Ascending aorta (tissue), 2 donors: Measurements from ENCODE around the gene UGT1A10. TPM values are rescaled to one million over a fixed set of nuclear protein-coding genes. Genes with fewer than 3 reads are reported as not detected.
"Not testable (repeated sequence)": the region's sequence is repeated elsewhere in the genome, so short reads cannot be mapped to it uniquely, and the experiment has no call there.

Source experiments
- DNase-seq, 2 donors: peaks; one replicate each; pipeline ENCODE4 v3.0.0-alpha.2; 2019; ENCODE audit warnings: low spot score in 2 of 2
- H3K27ac ChIP-seq, 2 donors: fragments of 200-600 bp; sonication (generic); one replicate each; pipeline ENCODE4 v1.5.1; 2016 to 2017; ENCODE audit warnings: mild to moderate bottlenecking in 1 of 2
- H3K27me3 ChIP-seq: fragments of 200-600 bp; sonication (generic); one replicate; pipeline ENCODE4 v1.5.1; 2017
- H3K36me3 ChIP-seq, 2 donors: fragments of 200-600 bp; sonication (generic); one replicate each; pipeline ENCODE4 v1.5.1; 2016
- H3K4me1 ChIP-seq, 2 donors: fragments of 200-600 bp; sonication (generic); one replicate each; pipeline ENCODE4 v1.5.1; 2016 to 2017; ENCODE audit warnings: mild to moderate bottlenecking in 1 of 2
- H3K4me3 ChIP-seq, 2 donors: fragments of 200-600 bp; sonication (generic); one replicate each; pipeline ENCODE4 v1.5.1; 2016 to 2017; ENCODE audit warnings: mild to moderate bottlenecking in 1 of 2
- H3K9me3 ChIP-seq, 2 donors: fragments of 200-600 bp; sonication (generic); one replicate each; pipeline ENCODE4 v1.5.1; 2016
- intact Hi-C: fragments of 100-400 bp; cut with DNase I; formaldehyde crosslinking; loops from one replicate; pipeline ENCODE4 v1.15.1; 2023
- total RNA-seq: library from RNA; depleted of rRNA; stranded (reverse); fragments of >200 nt; gene quantifications from one replicate; pipeline ENCODE4 v1.1.0, GENCODE V29; 2016
- TF ChIP-seq, protein P1 (sequence below), 3 experiments: fragments of 200-600 bp in 2 of 3; fragments of 450-650 bp in 1 of 3; sonication (generic) in 2 of 3; IDR thresholded peaks; one replicate each; pipeline ENCODE4 v1.5.1; 2016 to 2019; ENCODE audit warnings: antibody characterized with exemption in 3 of 3, mild to moderate bottlenecking in 1 of 3, moderate library complexity in 1 of 3

Gene UGT1A10
- total RNA-seq, 1 donor from 2014 or later, result not detected

DNA sequence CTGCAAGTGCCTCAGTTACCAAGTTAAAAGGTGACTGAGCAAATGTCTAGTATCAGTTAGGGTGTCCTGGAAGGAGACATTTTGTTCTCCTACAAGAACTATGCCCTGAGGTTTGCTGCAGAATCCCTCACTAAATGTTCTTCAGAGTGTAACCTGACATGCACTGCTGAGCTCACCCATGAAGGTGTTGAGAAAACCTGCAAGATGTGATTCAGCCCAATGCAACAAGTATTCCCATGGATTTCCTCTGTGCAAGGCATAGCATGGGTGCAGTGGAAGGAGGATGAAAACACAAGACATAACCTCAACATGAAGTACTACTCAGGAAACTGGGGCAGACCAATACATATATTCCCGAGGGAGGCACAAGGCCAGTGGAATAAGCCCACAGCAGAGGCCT is 34.2 kb upstream of the UGT1A10 start:
- no peaks in the 10 kb centered on the region for H3K4me1 ChIP-seq
- no peaks in the 10 kb centered on the region for H3K27me3 ChIP-seq
- no peak for DNase-seq
- H3K27ac ChIP-seq, result no peak overlapping the region
- intact Hi-C loops, result no loop called here
- no peak overlapping the region for H3K4me3 ChIP-seq
- H3K9me3 ChIP-seq, result no peaks in the 10 kb centered on the region
- H3K36me3 ChIP-seq, result no peaks in the 10 kb centered on the region
- TF ChIP-seq, protein P1, sequence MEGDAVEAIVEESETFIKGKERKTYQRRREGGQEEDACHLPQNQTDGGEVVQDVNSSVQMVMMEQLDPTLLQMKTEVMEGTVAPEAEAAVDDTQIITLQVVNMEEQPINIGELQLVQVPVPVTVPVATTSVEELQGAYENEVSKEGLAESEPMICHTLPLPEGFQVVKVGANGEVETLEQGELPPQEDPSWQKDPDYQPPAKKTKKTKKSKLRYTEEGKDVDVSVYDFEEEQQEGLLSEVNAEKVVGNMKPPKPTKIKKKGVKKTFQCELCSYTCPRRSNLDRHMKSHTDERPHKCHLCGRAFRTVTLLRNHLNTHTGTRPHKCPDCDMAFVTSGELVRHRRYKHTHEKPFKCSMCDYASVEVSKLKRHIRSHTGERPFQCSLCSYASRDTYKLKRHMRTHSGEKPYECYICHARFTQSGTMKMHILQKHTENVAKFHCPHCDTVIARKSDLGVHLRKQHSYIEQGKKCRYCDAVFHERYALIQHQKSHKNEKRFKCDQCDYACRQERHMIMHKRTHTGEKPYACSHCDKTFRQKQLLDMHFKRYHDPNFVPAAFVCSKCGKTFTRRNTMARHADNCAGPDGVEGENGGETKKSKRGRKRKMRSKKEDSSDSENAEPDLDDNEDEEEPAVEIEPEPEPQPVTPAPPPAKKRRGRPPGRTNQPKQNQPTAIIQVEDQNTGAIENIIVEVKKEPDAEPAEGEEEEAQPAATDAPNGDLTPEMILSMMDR (IDR thresholded peaks at IDR 0.05), result no peak

DNA sequence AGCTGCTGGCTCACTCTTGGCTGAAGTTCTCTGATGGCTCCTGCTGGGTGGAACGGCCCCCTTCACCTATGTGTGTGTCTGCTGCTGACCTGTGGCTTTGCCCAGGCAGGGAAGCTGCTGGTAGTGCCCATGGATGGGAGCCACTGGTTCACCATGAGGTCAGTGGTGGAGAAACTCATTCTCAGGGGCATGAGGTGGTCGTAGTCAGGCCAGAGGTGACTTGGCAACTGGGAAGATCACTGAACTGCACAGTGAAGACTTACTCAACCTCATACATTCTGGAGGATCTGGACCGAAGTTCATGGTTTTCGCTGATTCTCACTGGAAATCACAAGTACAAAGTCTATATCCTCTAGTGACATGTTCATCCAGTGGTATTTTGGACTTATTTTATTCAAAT is 32.7 kb upstream of the UGT1A10 start:
- DNase-seq, result no peak
- no peaks in the 10 kb centered on the region for H3K4me1 ChIP-seq
- no peaks in the 10 kb centered on the region for H3K9me3 ChIP-seq
- intact Hi-C loops, result no loop called here
- no peaks in the 10 kb centered on the region for H3K27me3 ChIP-seq
- no peak overlapping the region for H3K27ac ChIP-seq
- TF ChIP-seq, protein P1 (IDR thresholded peaks at IDR 0.05), result no peak
- no peak overlapping the region for H3K4me3 ChIP-seq
- H3K36me3 ChIP-seq, result no peaks in the 10 kb centered on the region

DNA sequence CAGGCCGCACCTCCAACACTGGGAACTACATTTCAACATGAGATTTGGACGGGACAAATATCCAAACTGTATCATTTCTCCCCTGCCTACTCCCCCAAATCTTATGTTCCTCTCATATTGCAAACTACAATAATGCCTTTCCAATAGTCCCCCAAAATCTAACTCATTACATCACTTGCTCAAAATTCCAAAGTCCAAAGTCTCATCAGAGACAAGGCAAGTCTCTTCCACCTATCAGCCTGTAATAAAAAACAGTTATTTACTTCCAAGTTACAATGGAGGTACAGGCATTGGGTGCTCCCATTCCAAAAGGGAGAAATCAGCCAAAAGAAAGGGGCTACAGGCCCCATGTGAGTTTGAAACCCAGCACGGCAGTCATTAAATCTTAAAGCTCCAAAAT is 31.4 kb upstream of the UGT1A10 start:
- no peaks in the 10 kb centered on the region for H3K4me1 ChIP-seq
- H3K9me3 ChIP-seq, result no peaks in the 10 kb centered on the region
- TF ChIP-seq, protein P1 (IDR thresholded peaks at IDR 0.05), result no peak
- no peak overlapping the region for H3K27ac ChIP-seq
- H3K36me3 ChIP-seq, result no peaks in the 10 kb centered on the region
- no peaks in the 10 kb centered on the region for H3K27me3 ChIP-seq
- intact Hi-C loops, result no loop called here
- no peak for DNase-seq
- H3K4me3 ChIP-seq, result no peak overlapping the region

DNA sequence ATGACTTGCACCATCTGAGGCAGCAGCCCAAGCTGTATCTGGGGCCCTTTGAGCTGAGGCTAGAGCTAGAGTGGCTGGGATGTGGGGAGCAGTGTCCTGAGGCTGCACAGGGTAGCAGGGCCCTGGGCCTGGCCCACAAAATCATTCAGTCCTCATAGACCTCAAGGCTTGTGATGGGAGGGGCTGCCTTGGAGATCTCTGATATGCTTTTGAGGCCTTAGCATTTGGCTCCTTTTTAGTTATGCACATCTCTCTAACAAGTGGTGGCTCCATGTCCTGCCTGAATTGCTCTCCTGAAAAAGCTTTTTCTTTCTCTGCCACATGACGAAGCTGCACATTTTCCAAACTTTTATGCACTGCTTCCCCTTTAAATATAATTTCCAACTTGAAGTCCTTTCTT is 30.6 kb upstream of the UGT1A10 start:
- TF ChIP-seq, protein P1 (IDR thresholded peaks at IDR 0.05), result no peak
- H3K9me3 ChIP-seq, result peaks cover 0 to 6% of the 10 kb centered on the region in 2 donors
- H3K4me3 ChIP-seq, result no peak overlapping the region
- no peaks in the 10 kb centered on the region for H3K27me3 ChIP-seq
- no peaks in the 10 kb centered on the region for H3K36me3 ChIP-seq
- H3K27ac ChIP-seq, result no peak overlapping the region
- intact Hi-C loops, result no loop called here
- no peak for DNase-seq
- H3K4me1 ChIP-seq, result no peaks in the 10 kb centered on the region

DNA sequence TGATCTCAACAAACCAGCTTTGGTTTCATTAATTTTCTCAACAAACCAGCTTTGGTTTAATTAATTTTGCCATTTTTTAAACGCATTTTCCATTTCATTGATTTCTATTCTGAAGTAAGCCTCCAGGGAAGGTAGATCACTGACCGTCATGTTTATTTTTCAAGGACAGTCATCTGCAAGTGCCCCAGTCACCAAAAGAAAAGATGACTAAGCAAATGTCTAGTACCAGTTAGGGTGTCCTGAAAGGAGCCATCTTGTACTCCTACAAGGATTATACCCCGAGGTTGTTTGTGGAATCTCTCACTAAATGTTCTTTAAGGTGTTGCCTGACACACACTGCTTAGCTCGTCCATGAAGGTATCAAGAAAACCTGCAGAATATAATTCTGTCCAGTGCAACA is 25.0 kb upstream of the UGT1A10 start:
- no peak for DNase-seq
- intact Hi-C loops, result no loop called here

DNA sequence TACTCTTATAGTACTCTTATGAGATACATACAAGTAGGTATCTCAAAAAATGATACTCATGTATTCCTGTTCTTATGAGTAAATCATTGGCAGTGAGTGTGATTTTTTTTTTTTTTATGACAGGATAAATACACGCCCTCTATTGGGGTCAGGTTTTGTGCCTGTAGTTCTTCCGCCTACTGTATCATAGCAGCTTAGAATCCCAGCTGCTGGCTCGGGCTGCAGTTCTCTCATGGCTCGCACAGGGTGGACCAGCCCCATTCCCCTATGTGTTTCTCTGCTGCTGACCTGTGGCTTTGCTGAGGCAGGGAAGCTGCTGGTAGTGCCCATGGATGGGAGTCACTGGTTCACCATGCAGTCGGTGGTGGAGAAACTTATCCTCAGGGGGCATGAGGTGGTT is 18.8 kb upstream of the UGT1A10 start, which contains the start of gene UGT1A8:
TSS of gene UGT1A8 (plus strand) at position 158 of the 400 bp plus-strand sequence. CDS start at position 233, 75 bp downstream.
- H3K9me3 ChIP-seq, DNase-seq, H3K27me3 ChIP-seq, H3K36me3 ChIP-seq, H3K4me3 ChIP-seq, H3K4me1 ChIP-seq, intact Hi-C loops, H3K27ac ChIP-seq: not testable (repeated sequence)

More for the DNA sequence above, 25.0 kb upstream of the UGT1A10 start:
- Histone ChIP-seq H3K4me3 (no peak overlapping the region), H3K9me3 (peaks cover 0 to 6% of the 10 kb centered on the region in 2 donors), H3K27me3 (no peaks in the 10 kb centered on the region), H3K27ac (no peak overlapping the region), H3K36me3 (no peaks in the 10 kb centered on the region), H3K4me1 (no peaks in the 10 kb centered on the region)
- TF ChIP-seq, protein P1 (IDR thresholded peaks at IDR 0.05), result no peak
